Liver (tissue), 9 donors: Measurements from ENCODE around the gene SLC49A3. TPM values are rescaled to one million over a fixed set of nuclear protein-coding genes. Genes with fewer than 3 reads are reported as not detected.

ENCODE experiments used
- DNase-seq: peaks from one replicate; pipeline ENCODE4 v3.0.0-alpha.2; 2017; ENCODE audit warnings: low spot score
- H3K27ac ChIP-seq, 2 donors: one replicate each; pipeline ENCODE4 v1.7.0; 2013; ENCODE audit warnings: inconsistent platforms in 2 of 2, low read length in 2 of 2, control low read depth in 1 of 2, low read depth in 1 of 2, mild to moderate bottlenecking in 1 of 2
- H3K27me3 ChIP-seq, 4 donors: one replicate each; pipeline versions ENCODE4 v1.6.1 to v1.7.0; 2013; ENCODE audit warnings: low read length in 3 of 4, inconsistent platforms in 1 of 4, mild to moderate bottlenecking in 1 of 4, moderate library complexity in 1 of 4; ENCODE audit not compliant: control insufficient read depth in 4 of 4, insufficient read depth in 4 of 4
- H3K36me3 ChIP-seq, 4 donors: one replicate each; pipeline versions ENCODE4 v1.6.1 to v1.7.0; 2013; ENCODE audit warnings: low read length in 3 of 4, mild to moderate bottlenecking in 3 of 4, low read depth in 1 of 4, moderate library complexity in 1 of 4; ENCODE audit not compliant: control insufficient read depth in 4 of 4, insufficient read depth in 3 of 4
- H3K4me1 ChIP-seq, 4 donors: one replicate each; pipeline versions ENCODE4 v1.6.1 to v1.7.0; 2013; ENCODE audit warnings: low read length in 3 of 4, mild to moderate bottlenecking in 3 of 4, moderate library complexity in 1 of 4; ENCODE audit not compliant: control insufficient read depth in 4 of 4, insufficient read depth in 4 of 4
- H3K4me3 ChIP-seq, 3 donors: one replicate each; pipeline versions ENCODE4 v1.6.1 to v1.7.0; 2013; ENCODE audit warnings: low read length in 3 of 3, control low read depth in 1 of 3, low read depth in 1 of 3, mild to moderate bottlenecking in 1 of 3
- H3K9ac ChIP-seq, 2 donors: one replicate each; pipeline ENCODE4 v1.7.0; 2013; ENCODE audit warnings: low read length in 2 of 2, mild to moderate bottlenecking in 2 of 2, moderate library complexity in 2 of 2, control low read depth in 1 of 2, low read depth in 1 of 2
- H3K9me3 ChIP-seq, 4 donors: one replicate each; pipeline versions ENCODE4 v1.6.1 to v1.7.0; 2013; ENCODE audit warnings: low read length in 3 of 4; ENCODE audit not compliant: control insufficient read depth in 4 of 4
- CTCF ChIP-seq: fragments of 150-350 bp; IDR thresholded peaks from 2 replicates; pipeline ENCODE4 v1.5.1; 2017; ENCODE audit warnings: improper control_type of control experiment, low read depth, low read length; ENCODE audit not compliant: missing input control
- FOXA1 ChIP-seq: IDR thresholded peaks from 2 replicates; pipeline ENCODE4 v1.6.1; 2016; ENCODE audit warnings: antibody characterized with exemption
- FOXA2 ChIP-seq: IDR thresholded peaks from 2 replicates; pipeline ENCODE4 v1.6.1; 2016; ENCODE audit warnings: antibody characterized with exemption
- GABPA ChIP-seq, 2 donors: IDR thresholded peaks in 1 of 2; conservative IDR thresholded peaks in 1 of 2; 2 replicates each; pipeline ENCODE4 v1.6.1; 2016; ENCODE audit warnings: antibody characterized with exemption in 2 of 2, mild to moderate bottlenecking in 1 of 2, moderate library complexity in 1 of 2
- HNF4A ChIP-seq, 2 donors: conservative IDR thresholded peaks; 2 replicates each; pipeline ENCODE4 v1.6.1; 2016; ENCODE audit warnings: antibody characterized with exemption in 2 of 2, mild to moderate bottlenecking in 2 of 2
- MAX ChIP-seq: IDR thresholded peaks from 2 replicates; pipeline ENCODE4 v1.6.1; 2016; ENCODE audit warnings: antibody characterized with exemption
- NR2F2 ChIP-seq: IDR thresholded peaks from 2 replicates; pipeline ENCODE4 v1.6.1; 2016; ENCODE audit warnings: antibody characterized with exemption
- RAD21 ChIP-seq, 2 donors: IDR thresholded peaks; 2 replicates each; pipeline ENCODE4 v1.6.1; 2016; ENCODE audit warnings: antibody characterized with exemption in 2 of 2, mild to moderate bottlenecking in 2 of 2
- REST ChIP-seq: IDR thresholded peaks from 2 replicates; pipeline ENCODE4 v1.6.1; 2016; ENCODE audit warnings: antibody characterized with exemption, mild to moderate bottlenecking
- RXRA ChIP-seq, 2 donors: IDR thresholded peaks; 2 replicates each; pipeline ENCODE4 v1.6.1; 2017 to 2018; ENCODE audit warnings: antibody characterized with exemption in 2 of 2, mild to moderate bottlenecking in 1 of 2
- SP1 ChIP-seq: IDR thresholded peaks from 2 replicates; pipeline ENCODE4 v1.6.1; 2018; ENCODE audit warnings: antibody characterized with exemption, mild to moderate bottlenecking
- TAF1 ChIP-seq: conservative IDR thresholded peaks from 2 replicates; pipeline ENCODE4 v1.6.1; 2016; ENCODE audit warnings: antibody characterized with exemption, mild to moderate bottlenecking
- YY1 ChIP-seq: IDR thresholded peaks from 2 replicates; pipeline ENCODE4 v1.6.1; 2016; ENCODE audit warnings: antibody characterized with exemption, mild to moderate bottlenecking
- ZBTB33 ChIP-seq: IDR thresholded peaks from 2 replicates; pipeline ENCODE4 v1.6.1; 2016; ENCODE audit warnings: antibody characterized with exemption
- WGBS: extraction: QIAGEN DNeasy Blood & Tissue Kit; methylation state at CpG from one replicate; pipeline ENCODE4 v1.1.7; 2013; 5-methylcytosine and 5-hydroxymethylcytosine counted together
- polyA plus RNA-seq, 2 donors: library from polyadenylated mRNA; stranded (reverse) in 1 of 2; unstranded in 1 of 2; fragments of 200-250 nt in 1 of 2; fragments of >200 nt in 1 of 2; fragmentation: Nextera tagmentation in 1 of 2; extraction: Ambion mirVana in 1 of 2; gene quantifications; one replicate each; pipeline versions ENCODE4 v1.2.1 to v1.2.3, GENCODE V29; 2013 to 2015
- total RNA-seq, 2 donors: library from RNA; depleted of rRNA; stranded (reverse); fragments of >200 nt; gene quantifications; one replicate each; pipeline ENCODE4 v1.2.3, GENCODE V29; 2014
- donor health status: healthy.
- donor health status: healthy.
- donor health status: healthy.
- donor health status: healthy.
- donor health status: healthy.

The SLC49A3 gene
- total and polyA plus RNA-seq, 4 donors: 0.40 to 3.6 (median 2.0) TPM

- Histone ChIP-seq H3K9ac (no peak overlapping the region), H3K4me1 (peaks cover 4 to 11% (median 9%) of the 10 kb centered on the region in 4 donors), H3K36me3 (no peaks in the 10 kb centered on the region), H3K27me3 (no peaks in the 10 kb centered on the region), H3K4me3 (no peak overlapping the region), H3K9me3 (no peaks in the 10 kb centered on the region), H3K27ac (peak overlapping the region in 1 of 2 donors; percentile 35)
- TF ChIP-seq HNF4A (conservative IDR thresholded peaks at IDR 0.05) (peak in 1 of 2 donors; percentile 57), FOXA1 (peak; percentile 87), NR2F2 (no peak), MAX (no peak), REST (no peak), RXRA (IDR thresholded peaks at IDR 0.05) (peak in 1 of 2 donors; percentile 60), CTCF (no peak), YY1 (no peak), FOXA2 (peak; percentile 89), RAD21 (IDR thresholded peaks at IDR 0.05) (no peak)
- 76% methylated on average over 32 of the region's 32 CpGs for WGBS
- no peak for DNase-seq
Observed at GRCh38 chr4:692771-693554, 4.0 kb upstream of the SLC49A3 start.

- H3K27ac ChIP-seq: peak overlapping the region in 1 of 2 donors; percentile 68
- no peak overlapping the region for H3K9ac ChIP-seq
- 74% methylated on average over 8 of the region's 8 CpGs for WGBS
Observed at GRCh38 chr4:689723-690122, 772 bp upstream of the SLC49A3 start.

More at GRCh38 chr4:689723-690122, 772 bp upstream of the SLC49A3 start:
- no peaks in the 10 kb centered on the region for H3K27me3 ChIP-seq
- TF ChIP-seq TAF1 (no peak), YY1 (no peak), NR2F2 (no peak), SP1 (no peak), HNF4A (conservative IDR thresholded peaks at IDR 0.05) (no peak), FOXA2 (no peak), GABPA (IDR thresholded peaks at IDR 0.05 in 1 of 2, conservative IDR thresholded peaks at IDR 0.05 in 1 of 2) (no peak), ZBTB33 (no peak), RAD21 (IDR thresholded peaks at IDR 0.05) (no peak)
- H3K9me3 ChIP-seq: no peaks in the 10 kb centered on the region
- peaks cover 9 to 25% (median 21%) of the 10 kb centered on the region in 4 donors for H3K4me1 ChIP-seq
- no peak for DNase-seq
- H3K36me3 ChIP-seq: no peaks in the 10 kb centered on the region
- no peak overlapping the region for H3K4me3 ChIP-seq
